ENCODE data around the gene KLHL6.
A peak's percentile ranks its signal among the peaks of the same experiment; 100 is the strongest.
"Not testable (repeated sequence)": the region's sequence is repeated elsewhere in the genome, so short reads cannot be mapped to it uniquely, and the experiment has no call there.

Gene KLHL6

DNA sequence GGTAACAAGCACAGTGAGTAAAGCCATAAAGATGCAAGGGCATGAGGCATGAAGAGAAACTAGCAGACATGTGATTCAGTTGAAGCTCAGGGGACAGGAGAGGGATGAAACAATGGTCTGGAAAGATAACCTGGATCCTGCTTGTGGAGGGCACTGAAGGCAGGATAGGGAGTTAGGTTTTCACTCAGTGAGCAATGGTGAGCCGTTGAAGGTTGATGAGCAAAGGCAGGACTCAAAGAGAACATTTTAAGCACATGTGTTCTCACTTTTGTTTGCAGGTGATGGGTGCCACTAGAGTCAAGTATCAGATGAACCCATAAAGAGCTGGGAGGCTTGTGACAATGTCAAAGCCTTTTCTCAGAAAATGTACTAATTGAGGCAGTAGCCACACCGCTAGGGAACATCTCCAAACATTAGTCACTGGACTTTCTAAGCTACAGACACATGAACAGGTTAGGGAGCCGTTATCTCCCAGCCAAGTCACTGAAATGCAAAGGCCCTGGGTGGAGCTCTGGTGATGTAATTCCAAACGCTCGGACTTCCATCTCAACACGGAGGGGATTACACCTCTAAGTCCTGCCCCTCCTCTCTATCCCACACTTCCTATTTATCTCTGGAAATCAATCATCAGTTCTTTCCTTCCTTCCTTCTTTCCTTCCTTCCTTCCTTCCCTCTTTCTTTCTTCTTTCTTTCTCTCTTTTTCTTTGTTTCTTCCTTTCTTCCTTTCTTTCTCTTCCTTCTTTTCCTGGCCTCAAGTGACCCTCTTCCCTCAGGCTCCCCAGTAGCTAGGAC is 22.7 kb downstream of the KLHL6 start:
- DNase-seq (ENCODE audit: low read depth), result peak; percentile 42

DNA sequence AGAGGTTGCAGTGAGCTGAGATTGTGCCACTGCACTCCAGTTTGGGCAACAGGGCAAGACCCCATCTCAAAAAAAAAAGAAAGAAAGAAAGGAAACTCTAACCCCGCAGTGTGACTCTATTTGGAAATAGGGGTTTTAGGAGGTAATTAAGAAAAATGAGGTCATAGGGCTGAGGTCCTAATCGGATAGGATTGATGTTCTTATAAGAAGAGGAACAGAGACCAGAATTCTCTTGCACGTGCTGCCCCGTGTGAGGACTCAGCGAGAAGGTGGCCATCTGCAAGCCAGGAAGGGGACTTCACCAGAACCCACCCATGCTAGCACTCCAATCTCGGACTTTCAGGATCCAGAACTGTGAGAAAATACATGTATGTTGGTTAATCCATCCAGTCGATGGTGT is 25.8 kb downstream of the KLHL6 start:
- DNase-seq (ENCODE audit: low read depth), result no peak

DNA sequence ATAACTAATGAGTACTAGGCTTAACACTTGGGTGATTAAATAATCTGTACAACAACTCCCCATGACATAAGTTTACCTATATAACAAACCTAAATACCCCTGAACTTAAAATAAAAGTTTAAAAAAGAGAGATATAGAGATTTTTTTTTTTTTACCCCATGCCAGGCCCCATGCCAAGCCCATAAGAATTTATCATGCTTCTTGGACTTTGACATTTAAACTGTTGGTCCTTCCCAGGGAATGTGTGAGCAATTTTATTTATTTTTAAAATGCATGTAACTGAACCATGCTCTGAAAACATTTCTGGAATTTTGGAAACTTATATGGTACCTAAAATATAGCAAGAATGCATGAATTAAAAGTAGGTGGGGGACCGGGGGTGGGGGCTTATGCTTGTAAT is 26.3 kb downstream of the KLHL6 start:
- DNase-seq (ENCODE audit: low read depth), result no peak

DNA sequence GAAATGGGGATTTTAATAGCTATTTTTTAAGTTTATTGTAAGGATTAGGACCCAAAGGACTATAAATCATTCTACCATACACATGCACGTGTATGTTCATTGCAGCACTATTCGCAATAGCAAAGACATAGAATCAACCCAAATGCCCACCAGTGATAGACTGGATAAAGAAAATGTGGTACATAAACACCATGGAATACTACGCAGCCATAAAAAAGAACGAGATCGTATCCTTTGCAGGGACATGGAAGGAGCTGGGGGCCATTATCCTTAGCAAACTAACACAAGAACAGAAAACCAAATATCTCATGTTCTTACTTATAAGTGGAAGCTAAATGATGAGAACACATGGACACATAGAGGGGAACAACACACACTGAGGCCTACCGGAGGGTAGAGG is 26.7 kb downstream of the KLHL6 start:
- DNase-seq (ENCODE audit: low read depth), result not testable (repeated sequence)

DNA sequence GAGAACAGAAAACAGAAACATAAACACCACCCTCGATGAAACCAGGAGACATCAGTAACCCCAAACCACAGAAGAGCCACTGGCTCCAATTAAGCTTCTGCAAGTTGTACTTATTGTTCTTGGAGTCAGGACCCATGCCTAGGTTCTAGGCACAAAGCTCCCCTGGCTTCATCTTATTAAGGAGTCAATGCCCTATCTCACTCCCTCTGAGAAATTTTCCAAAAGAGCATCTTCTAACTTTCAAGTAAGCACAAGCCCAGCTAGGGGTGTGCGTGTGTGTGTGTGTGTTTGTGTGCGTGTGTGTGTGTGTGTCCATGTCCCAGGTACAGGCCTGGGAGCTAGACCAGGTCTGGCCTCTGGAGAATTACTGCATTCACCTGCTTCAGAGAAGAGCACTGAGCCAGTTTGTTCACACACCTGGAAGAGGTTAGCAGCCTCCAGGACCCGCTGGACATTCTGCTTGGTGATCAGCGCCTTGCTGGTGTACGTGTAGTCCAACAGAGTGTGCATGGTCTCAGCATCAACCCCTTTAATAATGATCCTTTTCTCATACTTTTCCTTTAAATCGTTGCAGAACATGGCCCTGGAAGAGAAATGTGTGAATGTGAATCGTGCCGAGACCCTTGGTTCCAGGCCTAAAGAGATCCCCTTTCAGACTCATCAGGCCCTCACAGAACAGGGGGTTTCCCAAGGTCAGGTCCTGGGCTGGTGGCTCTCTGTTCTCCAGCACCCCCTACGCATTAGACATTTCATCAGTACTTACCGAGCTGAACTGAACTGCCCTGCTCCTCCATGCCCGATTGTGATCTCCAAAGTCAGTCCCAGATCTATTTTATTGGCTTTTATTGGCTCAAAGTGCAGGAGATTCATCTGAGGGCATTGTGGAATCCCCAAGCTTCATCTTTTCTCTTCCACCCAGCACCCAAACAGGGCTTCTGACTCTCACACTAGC is 27.8 kb downstream of the KLHL6 start:
- no peak for DNase-seq (ENCODE audit: low read depth)

DNA sequence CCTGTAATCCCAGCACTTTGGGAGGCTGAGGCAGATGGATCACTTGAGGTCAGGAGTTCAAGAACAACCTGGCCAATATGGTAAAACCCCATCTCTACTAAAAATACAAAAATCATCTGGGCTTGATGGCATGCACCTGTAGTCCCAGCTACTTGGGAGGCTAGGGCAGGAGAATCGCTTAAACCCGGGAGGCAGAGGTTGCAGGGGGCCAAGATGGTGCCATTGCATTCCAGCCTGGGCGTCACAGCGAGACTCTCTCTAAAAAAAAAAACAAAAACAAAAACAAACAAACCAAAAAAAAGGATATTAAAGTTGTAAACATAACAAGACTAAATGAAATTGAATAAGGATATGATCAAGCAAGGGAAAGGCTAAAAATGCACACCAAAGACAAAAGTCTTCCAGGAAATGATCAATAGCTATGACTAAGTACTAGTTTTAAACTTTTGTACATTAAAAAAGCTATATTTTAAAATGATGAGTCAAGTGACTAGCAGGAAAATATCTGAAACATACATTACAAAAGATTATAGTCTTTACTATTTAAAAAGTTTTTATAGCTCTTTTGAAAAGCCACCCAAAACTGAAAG is 28.6 kb downstream of the KLHL6 start:
- no peak for DNase-seq (ENCODE audit: low read depth)

DNA sequence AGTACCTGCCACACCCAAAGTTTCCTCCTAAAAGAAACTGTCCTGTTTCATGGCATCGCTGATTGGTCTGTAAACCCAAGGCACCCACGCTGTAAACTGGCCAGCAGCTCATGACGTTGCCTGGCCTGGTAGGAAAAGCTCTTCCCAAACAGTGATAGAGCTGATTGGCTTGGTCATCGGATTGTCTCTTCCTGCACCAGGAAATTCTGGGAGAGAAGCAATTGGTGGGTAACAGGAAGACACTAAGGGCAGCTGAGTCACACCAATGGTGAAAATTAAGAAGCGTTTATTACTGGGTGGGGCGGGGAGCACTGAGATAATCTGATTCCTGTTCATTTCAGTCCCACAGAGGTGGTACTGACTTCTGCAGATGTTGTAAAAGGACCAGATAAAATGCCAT is 31.0 kb downstream of the KLHL6 start:
- DNase-seq (ENCODE audit: low read depth), result no peak

DNA sequence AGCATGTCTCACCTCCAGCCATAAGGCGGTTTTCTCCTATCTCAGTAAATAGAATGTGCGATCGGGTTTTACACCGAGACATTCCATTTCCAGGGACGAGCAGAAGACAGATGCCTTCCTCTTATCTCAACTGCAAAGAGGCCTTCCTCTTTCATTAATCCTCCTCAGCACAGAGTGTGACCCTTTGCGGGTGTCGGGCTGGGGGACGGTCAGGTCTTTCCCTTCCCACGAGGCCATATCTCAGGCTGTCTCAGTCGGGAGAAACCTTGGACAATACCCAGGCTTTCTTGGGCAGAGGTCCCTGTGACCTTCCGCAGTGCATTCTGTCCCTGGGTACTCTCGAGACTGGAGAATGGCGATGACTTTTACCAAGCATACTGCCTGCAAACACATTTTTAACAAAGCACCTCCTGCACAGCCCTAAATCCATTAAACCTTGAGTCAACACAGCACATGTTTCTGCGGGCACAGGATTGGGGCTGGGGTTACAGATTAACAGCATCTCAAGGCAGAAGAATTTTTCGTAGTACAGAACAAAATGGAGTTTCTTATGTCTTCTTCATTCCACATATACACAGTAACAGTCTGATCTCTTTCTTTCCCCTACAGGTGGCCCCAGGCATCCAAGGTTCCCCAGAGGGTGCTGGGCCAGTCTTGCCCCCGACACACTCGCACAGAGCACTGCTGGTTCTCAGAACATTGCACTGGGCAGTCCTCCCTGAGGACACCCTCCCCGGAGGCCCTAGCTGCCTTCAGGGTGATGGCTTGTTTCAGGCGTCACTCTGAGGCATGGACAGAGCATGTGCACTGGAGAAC is 34.6 kb downstream of the KLHL6 start:
- not testable (repeated sequence) for DNase-seq (ENCODE audit: low read depth)

DNA sequence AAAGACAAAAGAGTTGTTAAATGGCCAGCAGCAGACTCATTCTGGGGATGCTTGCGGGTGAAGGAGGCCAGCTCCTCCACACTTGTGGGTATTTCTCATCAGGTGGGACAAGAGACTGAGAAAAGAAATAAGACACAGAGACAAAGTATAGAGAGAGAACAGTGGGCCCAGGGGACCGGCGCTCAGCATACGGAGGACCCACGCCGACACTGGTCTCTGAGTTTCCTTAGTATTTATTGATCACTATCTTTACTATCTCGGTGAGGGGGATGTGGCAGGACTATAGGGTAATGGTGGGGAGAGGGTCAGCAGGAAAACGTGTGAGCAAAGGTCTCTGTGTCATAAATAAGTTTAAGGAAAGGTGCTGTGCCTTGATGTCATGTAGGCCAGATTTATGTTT is 35.2 kb downstream of the KLHL6 start:
- DNase-seq (ENCODE audit: low read depth), result not testable (repeated sequence)

DNA sequence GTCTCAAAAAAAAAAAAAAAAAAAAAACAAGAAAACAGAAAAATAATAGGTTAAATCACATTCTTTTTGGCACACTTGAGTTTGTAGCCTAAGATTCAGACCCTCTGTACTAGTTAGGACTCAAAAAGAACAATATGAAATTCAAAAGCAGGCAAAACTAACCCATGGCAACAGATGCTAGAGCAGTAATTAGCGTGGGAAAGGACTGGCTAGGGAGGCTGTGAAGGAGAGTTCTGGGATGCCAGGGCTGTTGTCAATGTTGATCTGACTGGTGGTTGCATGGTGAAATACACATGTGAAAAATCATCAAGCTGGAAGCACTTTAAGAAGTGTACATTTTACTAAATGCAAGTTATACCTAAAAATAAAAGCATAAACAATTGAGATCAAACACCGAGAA is 35.6 kb downstream of the KLHL6 start:
- DNase-seq (ENCODE audit: low read depth), result no peak

DNA sequence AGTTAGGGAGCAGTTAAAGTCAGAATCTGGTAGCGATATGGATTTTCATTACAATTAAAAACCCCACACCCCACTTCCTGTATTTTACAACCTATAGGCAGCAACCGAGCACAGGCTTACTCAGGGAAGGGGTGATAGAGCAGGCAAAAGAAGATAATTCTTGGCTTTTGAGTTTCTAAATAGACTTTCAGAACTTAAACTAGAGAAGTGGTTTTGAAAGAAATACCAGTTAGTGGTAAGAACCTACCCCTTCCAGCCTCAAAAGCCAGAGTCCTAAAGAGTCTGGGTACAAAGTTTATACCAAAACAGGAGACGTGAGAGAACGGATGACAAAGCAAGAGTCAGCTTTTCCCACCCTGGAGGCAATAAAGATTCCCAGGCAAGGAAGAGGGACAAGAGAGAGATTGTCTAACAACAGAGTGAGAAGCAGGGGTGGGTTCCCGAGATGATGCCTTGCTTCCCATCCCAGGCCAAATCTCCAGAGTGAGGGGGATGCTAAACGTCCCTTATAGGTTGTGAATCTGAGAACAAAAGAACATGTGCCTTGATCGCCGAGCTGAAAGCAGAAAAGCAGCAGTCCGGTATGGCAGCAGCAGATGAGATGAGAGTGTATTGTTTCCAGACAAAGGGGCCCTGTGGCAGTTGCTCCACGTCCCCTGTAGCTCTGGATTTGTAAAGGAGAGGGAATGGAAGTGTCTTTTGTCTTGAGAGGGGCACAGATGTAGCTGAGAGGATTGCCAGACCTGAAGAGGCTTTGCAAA is 36.8 kb downstream of the KLHL6 start:
- DNase-seq (ENCODE audit: low read depth), result no peak

DNA sequence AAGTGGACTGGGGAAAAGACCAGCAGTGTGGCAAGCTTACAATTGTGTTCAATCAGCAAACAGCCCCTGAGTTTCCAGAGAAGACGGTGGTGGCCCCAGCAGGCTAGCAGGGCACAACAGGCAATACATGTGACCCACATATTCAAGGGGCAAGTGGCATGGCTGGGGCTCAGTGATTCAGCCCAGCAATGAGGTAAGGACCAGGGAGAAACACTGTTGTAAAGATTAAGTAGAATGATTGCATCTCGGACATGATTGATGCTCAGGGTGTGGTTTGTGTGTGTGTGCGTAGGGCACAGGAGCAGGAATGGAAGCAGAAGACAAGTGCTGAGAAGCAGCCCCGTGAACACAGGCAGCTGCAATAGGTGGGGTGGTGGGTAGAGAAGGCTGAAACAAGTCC is 37.9 kb downstream of the KLHL6 start:
- DNase-seq (ENCODE audit: low read depth), result no peak

DNA sequence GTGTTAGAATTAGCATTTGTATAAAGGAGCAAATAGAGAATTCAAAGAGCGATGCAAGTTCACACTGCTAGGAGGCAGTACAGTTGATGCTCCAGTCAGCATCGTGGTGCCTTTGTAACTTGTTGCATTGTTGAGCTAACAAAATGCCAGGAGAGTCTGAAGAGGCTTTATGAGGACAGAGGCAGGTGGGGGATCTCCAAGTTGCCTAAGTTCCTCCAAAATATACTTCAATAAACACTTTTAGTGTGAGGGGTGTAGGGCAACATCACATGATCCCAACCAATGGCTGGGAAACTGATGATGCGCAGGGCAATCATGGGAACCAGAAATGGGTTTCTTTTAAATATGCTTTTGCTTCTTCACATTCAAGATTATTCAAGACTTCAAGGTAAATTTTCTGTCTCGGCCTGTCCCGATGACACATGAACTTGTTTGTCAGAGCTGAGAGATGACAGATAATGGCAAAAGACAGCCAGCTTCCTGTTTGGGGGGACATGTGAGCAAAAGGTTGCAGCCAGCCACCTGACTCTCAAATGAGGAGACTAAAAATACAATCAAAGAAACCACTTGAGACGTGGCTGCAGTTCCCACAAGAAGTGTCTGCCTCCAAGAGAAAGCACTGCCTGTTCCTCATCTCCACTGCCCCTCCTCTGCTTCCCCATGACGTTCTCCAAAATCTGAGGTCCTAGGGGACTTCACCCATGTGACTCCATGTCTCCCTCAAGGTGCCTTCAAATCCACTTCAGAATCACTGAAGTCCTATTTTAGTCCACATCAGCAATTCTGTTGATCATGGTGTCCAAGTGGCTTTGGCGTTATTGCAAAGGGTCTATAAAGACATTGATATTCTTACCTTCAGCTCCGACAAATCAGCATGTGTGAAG is 39.3 kb downstream of the KLHL6 start:
- DNase-seq (ENCODE audit: low read depth), result no peak

DNA sequence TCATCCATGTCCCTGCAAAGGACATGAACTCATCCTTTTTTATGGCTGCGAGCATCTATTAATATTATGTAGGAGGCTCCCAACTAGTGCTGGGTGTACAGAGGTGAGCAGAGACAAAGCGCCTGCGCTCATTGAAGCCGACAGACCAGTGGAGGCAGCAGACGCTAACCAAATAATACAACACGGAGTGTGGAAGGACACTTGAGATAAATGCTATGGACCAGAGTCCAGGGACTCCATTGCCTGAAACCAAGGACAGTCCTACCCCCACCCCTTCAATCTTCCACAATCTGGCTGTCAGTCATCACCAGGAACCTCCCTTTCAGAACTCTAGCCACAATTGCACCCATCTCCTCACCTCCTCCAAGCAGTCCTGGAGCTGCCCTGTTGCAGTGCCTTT is 41.5 kb downstream of the KLHL6 start:
- DNase-seq (ENCODE audit: low read depth), result no peak

DNA sequence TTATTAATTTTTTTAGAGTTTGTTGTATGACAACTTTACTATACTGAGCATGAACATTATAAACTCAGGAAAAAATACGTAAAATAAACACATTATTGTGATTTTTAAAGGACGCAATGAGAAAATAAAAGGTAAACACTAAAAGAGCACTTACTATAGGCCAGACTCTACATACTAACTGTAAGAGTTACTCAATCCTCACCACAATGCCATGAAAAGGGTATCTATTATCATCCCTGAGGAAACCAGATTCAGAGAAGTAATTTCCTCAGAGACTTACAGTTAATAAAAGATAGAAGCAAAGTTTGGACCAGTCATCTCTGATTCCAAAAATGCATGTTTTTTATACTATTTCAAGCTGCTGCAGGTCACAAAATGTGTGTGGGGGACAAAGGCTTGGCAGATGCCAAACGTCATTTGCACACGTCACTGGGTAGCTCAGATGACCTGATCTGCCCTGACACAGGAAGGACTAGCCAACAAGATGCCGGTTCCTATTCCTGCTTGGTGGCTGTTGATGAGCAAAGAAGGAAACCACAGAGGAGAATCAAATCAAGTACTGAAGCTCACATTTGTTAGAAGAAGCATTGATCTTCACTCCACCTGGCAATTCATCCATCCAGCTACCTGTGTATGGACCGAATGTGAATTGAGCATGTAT is 42.3 kb downstream of the KLHL6 start:
- DNase-seq (ENCODE audit: low read depth), result peak; percentile 21

DNA sequence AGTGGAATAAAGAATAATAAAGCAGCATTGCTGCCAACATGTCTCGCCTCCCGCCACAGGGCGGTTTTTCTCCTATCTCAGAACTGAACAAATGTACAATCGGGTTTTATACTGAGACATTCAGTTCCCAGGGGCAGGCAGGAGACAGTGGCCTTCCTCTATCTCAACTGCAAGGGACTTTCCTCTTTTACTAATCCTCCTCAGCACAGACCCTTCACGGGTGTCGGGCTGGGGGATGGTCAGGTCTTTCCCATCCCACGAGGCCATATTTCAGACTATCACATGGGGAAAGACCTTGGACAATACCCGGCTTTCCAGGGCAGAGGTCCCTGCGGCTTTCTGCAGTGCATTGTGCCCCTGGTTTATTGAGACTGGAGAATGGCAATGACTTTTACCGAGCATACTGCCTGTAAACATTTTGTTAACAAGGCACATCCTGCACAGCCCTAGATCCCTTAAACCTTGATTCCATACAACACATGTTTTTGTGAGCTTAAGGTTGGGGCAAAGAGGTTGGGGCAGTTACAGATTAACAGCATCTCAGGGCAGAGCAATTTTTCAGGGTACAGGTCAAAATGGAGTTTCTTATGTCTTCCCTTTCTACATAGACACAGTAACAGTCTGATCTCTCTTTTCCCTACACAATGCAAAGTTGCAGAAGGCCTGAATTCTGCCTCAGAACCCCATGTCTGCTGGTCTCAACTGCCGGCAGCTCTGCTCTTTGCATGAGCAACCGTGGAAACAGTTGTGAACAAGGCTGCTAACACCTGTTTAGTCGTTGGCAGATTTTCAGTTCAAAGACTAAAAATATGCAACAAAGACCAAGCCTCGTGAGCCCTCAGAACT is 44.0 kb downstream of the KLHL6 start:
- DNase-seq (ENCODE audit: low read depth), result not testable (repeated sequence)

DNA sequence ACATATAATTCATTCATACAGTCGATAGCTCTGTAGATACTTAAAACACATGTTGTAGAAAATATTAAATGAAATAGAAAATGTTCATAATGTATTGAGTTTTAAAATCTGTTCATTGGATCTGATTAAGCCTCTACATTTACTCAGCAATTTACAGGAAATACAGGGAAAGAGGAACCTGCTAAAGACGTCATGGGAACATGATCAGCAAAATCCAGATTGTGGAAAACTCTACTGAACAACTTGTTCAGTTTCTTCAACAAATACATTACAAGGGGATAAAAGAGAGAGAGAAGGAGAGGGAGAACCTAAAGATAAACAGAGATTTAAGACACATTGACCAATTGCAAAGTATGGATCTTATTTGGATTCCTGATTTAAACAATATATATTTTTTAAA is 46.7 kb downstream of the KLHL6 start:
- no peak for DNase-seq (ENCODE audit: low read depth)

DNA sequence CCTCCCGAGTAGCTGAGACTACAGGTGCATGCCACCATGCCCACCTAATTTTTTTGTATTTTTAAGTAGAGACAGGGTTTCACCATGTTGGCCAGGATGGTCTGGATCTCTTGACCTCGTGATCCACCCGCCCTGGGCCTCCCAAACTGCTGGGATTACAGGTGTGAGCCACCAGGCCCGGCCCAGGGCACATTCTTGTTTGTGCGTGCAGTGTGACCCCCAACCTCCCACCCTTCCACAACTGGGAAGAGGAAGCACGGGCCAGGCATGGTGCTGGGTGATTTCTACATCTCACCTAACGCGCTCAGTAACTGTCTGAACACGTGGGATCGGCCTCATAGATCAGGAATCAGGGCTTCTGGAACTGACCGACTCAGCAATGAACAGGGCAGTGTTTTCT is 48.0 kb downstream of the KLHL6 start:
- DNase-seq (ENCODE audit: low read depth), result no peak

Measured in amniotic epithelial cell (primary cell).